K562 (cell line): ENCODE results near the gene NELFA. TPM values are rescaled to one million over a fixed set of nuclear protein-coding genes. Genes with fewer than 3 reads are reported as not detected.

Source experiments
- ATAC-seq: fragments of 200-7000 bp; cut with Tn5 transposase; 3 replicates; pipeline ENCODE4 v1.9.1; 2020; ENCODE audit warnings: moderate library complexity
- BruUV-seq: library from RNA; stranded (reverse); fragments of 400-500 nt; replicated peaks from 2 replicates; lab custom pipeline; 2021; lab: Mats Ljungman, UMichigan
- CTCF ChIA-PET: fragments of 300-600 bp; formaldehyde crosslinking; extraction: SDS; loops from one replicate; lab custom pipeline; 2021; ENCODE audit warnings: low intra/inter-chr PET ratio; lab: Yijun Ruan, JAX
- POLR2A ChIA-PET: fragments of 300-600, 350-650 bp; sonication (Branson Sonifier 250); formaldehyde crosslinking; extraction: SDS; loops from one replicate; lab custom pipeline; 2021; ENCODE audit warnings: antibody characterized with exemption, inconsistent platforms; lab: Yijun Ruan, JAX
- DNase-seq, 4 experiments: peaks; one replicate each; pipeline versions ENCODE4 v3.0.0 to v3.0.0-alpha.2; 2011 to 2018; ENCODE audit warnings: low spot score in 3 of 4, mixed read lengths in 3 of 4; ENCODE audit errors: extremely low read depth in 1 of 4
- FAIRE-seq: peaks from 2 replicates; lab custom pipeline; 2011; peaks lifted over from hg19 to GRCh38; lab: Jason Lieb, UNC
- H2AFZ ChIP-seq: 2 replicates; pipeline ENCODE4 v1.6.0; 2011; ENCODE audit warnings: low read depth, low read length, control low read depth, inconsistent platforms
- H3K27ac ChIP-seq: fragments of 200-600 bp; 3 replicates; pipeline ENCODE4 v1.8.0; 2011; ENCODE audit warnings: low read depth, mild to moderate bottlenecking, control low read depth, inconsistent platforms, low read length, moderate library complexity, mixed read lengths; ENCODE audit errors: extremely low read depth
- H3K27me3 ChIP-seq, 2 experiments: fragments of 300-600 bp in 1 of 2; 2 replicates in 1 of 2; 3 replicates in 1 of 2; pipeline versions ENCODE4 v1.6.0 to v1.8.0; 2011; ENCODE audit warnings: inconsistent platforms in 2 of 2, low read length in 2 of 2, mild to moderate bottlenecking in 1 of 2, mixed read lengths in 1 of 2, moderate library complexity in 1 of 2; ENCODE audit not compliant: control insufficient read depth in 2 of 2, insufficient read depth in 2 of 2
- H3K36me3 ChIP-seq: fragments of 300-600 bp; 3 replicates; pipeline ENCODE4 v1.8.0; 2011; ENCODE audit warnings: mild to moderate bottlenecking, low read length, inconsistent platforms; ENCODE audit not compliant: control insufficient read depth, insufficient read depth
- H3K4me1 ChIP-seq, 2 experiments: fragments of 200-600 bp in 1 of 2; replicated peaks in 1 of 2; 2 replicates in 1 of 2; 3 replicates in 1 of 2; pipeline versions ENCODE4 v1.5.1 to v1.8.0; 2011; ENCODE audit warnings: inconsistent platforms in 2 of 2, low read length in 2 of 2, mild to moderate bottlenecking in 1 of 2, mixed read lengths in 1 of 2, moderate library complexity in 1 of 2; ENCODE audit not compliant: control insufficient read depth in 2 of 2, insufficient read depth in 2 of 2
- H3K4me2 ChIP-seq: 2 replicates; pipeline ENCODE4 v1.6.1; 2011; ENCODE audit warnings: low read length, control low read depth, inconsistent platforms, mixed read lengths; ENCODE audit not compliant: insufficient read depth
- H3K4me3 ChIP-seq: fragments of 200-600 bp; sonication (generic), shearing (Covaris generic); 2 replicates; pipeline ENCODE4 v1.5.1; 2016; ENCODE audit warnings: control low read depth, inconsistent platforms
- H3K79me2 ChIP-seq: fragments of 200-600 bp; 3 replicates; pipeline ENCODE4 v1.8.0; 2011; ENCODE audit warnings: low read length, inconsistent platforms; ENCODE audit not compliant: control insufficient read depth, insufficient read depth
- H3K9ac ChIP-seq, 2 experiments: 2 replicates each; pipeline versions ENCODE4 v1.6.0 to v1.6.1; 2011; ENCODE audit warnings: low read depth in 2 of 2, low read length in 2 of 2, control low read depth in 1 of 2, inconsistent platforms in 1 of 2, mild to moderate bottlenecking in 1 of 2, mixed read lengths in 1 of 2; ENCODE audit not compliant: insufficient read depth in 1 of 2
- H3K9me1 ChIP-seq: one replicate; pipeline ENCODE4 v1.6.0; 2011; ENCODE audit warnings: inconsistent platforms, mild to moderate bottlenecking, low read length, moderate library complexity; ENCODE audit not compliant: control insufficient read depth, insufficient read depth
- H3K9me3 ChIP-seq: replicated peaks from 2 replicates; pipeline ENCODE4 v1.5.1; 2011; ENCODE audit warnings: low read depth, low read length, inconsistent platforms; ENCODE audit not compliant: control insufficient read depth, insufficient read depth
- H4K20me1 ChIP-seq: replicated peaks from 2 replicates; pipeline ENCODE4 v1.6.1; 2011; ENCODE audit warnings: low read length, inconsistent platforms, mixed read lengths; ENCODE audit not compliant: control insufficient read depth, insufficient read depth
- ESRRA ChIP-seq: fragments of 450-650 bp; IDR thresholded peaks from 2 replicates; pipeline ENCODE4 v1.6.1; 2014; ENCODE audit warnings: low read depth, mild to moderate bottlenecking, moderate library complexity, borderline replicate concordance
- JUN ChIP-seq, 2 experiments: sonication (generic) in 1 of 2; formaldehyde crosslinking in 1 of 2; IDR thresholded peaks; 2 replicates each; pipeline versions ENCODE4 v1.6.1 to v1.8.0; 2012 to 2022; ENCODE audit warnings: borderline replicate concordance in 2 of 2, mild to moderate bottlenecking in 2 of 2, improper control_type of control experiment in 1 of 2, low read depth in 1 of 2, low read length in 1 of 2, missing genetic modification reagents in 1 of 2
- MBD2 ChIP-seq: sonication (generic); IDR thresholded peaks from 2 replicates; pipeline ENCODE4 v1.6.1; 2016; ENCODE audit warnings: low read depth, borderline replicate concordance
- MTF1 ChIP-seq: fragments of 250-450 bp; sonication (Bioruptor Pico); IDR thresholded peaks from 2 replicates; pipeline ENCODE4 v1.9.0; 2021; ENCODE audit warnings: moderate library complexity, mild to moderate bottlenecking, inconsistent platforms, borderline replicate concordance
- POLR2H ChIP-seq: IDR thresholded peaks from 2 replicates; pipeline ENCODE4 v1.6.1; 2016; ENCODE audit warnings: missing genetic modification characterization, low read depth, mild to moderate bottlenecking, control low read depth, missing compliant biosample characterization, moderate library complexity
- RAD21 ChIP-seq, 2 experiments: fragments of 250-450 bp in 1 of 2; fragments of 450-650 bp in 1 of 2; sonication (Bioruptor Pico) in 1 of 2; formaldehyde crosslinking in 1 of 2; IDR thresholded peaks in 1 of 2; conservative IDR thresholded peaks in 1 of 2; 2 replicates each; pipeline versions ENCODE4 v1.4.0 to v1.8.0; 2020 to 2022; ENCODE audit warnings: mild to moderate bottlenecking in 2 of 2, moderate library complexity in 1 of 2
- RFX5 ChIP-seq: IDR thresholded peaks from 2 replicates; pipeline ENCODE4 v1.6.1; 2011; ENCODE audit warnings: low read depth, mild to moderate bottlenecking, improper control_type of control experiment, low read length
- SIX5 ChIP-seq, 2 experiments: IDR thresholded peaks; 2 replicates each; pipeline ENCODE4 v1.6.1; 2011; ENCODE audit warnings: low read length in 2 of 2, borderline replicate concordance in 1 of 2, low read depth in 1 of 2, mild to moderate bottlenecking in 1 of 2, moderate library complexity in 1 of 2; ENCODE audit not compliant: insufficient read depth in 1 of 2
- ZNF699 ChIP-seq: fragments of 250-450 bp; sonication (Bioruptor Pico); IDR thresholded peaks from 2 replicates; pipeline ENCODE4 v1.8.0; 2021; ENCODE audit warnings: mild to moderate bottlenecking, moderate library complexity; ENCODE audit not compliant: insufficient replicate concordance
- ZNF717 ChIP-seq: fragments of 250-450 bp; sonication (Bioruptor Pico); IDR thresholded peaks from 2 replicates; pipeline ENCODE4 v1.5.0; 2021
- ZNF764 ChIP-seq: fragments of 250-450 bp; sonication (Bioruptor Pico); IDR thresholded peaks from 2 replicates; pipeline ENCODE4 v1.4.0; 2020; ENCODE audit warnings: low read depth, mild to moderate bottlenecking, moderate library complexity
- WGBS: fragments of 100-300 bp; shearing (Covaris generic); methylation state at CpG from one replicate; pipeline ENCODE4 v1.1.6; 2016; ENCODE audit warnings: low coverage, mixed read lengths; ENCODE audit not compliant: insufficient coverage; ENCODE audit errors: missing lambda C conversion rate; 5-methylcytosine and 5-hydroxymethylcytosine counted together
- in situ Hi-C: fragments of 300-500 bp; cut with MboI; formaldehyde crosslinking; loops from 4 replicates; pipeline ENCODE4 v1.15.0; 2018; ENCODE audit warnings: inconsistent platforms, mixed read lengths
- intact Hi-C: fragments of 100-400 bp; cut with micrococcal nuclease; formaldehyde crosslinking; loops from 2 replicates; pipeline ENCODE4 v1.14.2; 2022
- polyA plus RNA-seq, 8 experiments: library from polyadenylated mRNA; depleted of rRNA in 4 of 8; stranded (reverse) in 5 of 8; unstranded in 3 of 8; fragments of >200 nt; fragmentation: Nextera tagmentation in 2 of 8; fragmentation: Illumina TruSeq in 1 of 8; extraction: Ambion mirVana in 2 of 8; extraction: Trizol in 1 of 8; gene quantifications; 2 replicates each; pipeline versions ENCODE4 v1.2.1 to v1.2.3, GENCODE V29; 2011 to 2014; ENCODE audit warnings: inconsistent platforms in 1 of 8, missing spikeins in 1 of 8
- total RNA-seq, 7 experiments: library from RNA; depleted of rRNA in 6 of 7; stranded (reverse); fragments of >200 nt in 6 of 7; fragmentation: Illumina TruSeq in 2 of 7; extraction: Trizol in 2 of 7; gene quantifications; 2 replicates each; pipeline versions ENCODE4 v1.2.1 to v1.2.3, GENCODE V29; 2011 to 2021; ENCODE audit warnings: low replicate concordance in 1 of 7
- TF ChIP-seq, protein P1 (sequence below): fragments of 450-650 bp; IDR thresholded peaks from 2 replicates; pipeline ENCODE4 v1.6.1; 2016; ENCODE audit warnings: mild to moderate bottlenecking
- TF ChIP-seq, protein P2 (sequence below): fragments of 250-450 bp; sonication (Bioruptor Pico); IDR thresholded peaks from 2 replicates; pipeline ENCODE4 v1.9.0; 2021; ENCODE audit warnings: mild to moderate bottlenecking, inconsistent platforms
- TF ChIP-seq, protein P3 (sequence below), 2 experiments: fragments of 450-650 bp; IDR thresholded peaks; 2 replicates each; pipeline ENCODE4 v1.6.1; 2016

Gene NELFA
- total and polyA plus RNA-seq, 9 of the 15 experiments (the other 6 are each of a cell fraction or from before 2014, with no cell fraction given), result 0.76 to 59.6 (median 14.8) TPM

DNA sequence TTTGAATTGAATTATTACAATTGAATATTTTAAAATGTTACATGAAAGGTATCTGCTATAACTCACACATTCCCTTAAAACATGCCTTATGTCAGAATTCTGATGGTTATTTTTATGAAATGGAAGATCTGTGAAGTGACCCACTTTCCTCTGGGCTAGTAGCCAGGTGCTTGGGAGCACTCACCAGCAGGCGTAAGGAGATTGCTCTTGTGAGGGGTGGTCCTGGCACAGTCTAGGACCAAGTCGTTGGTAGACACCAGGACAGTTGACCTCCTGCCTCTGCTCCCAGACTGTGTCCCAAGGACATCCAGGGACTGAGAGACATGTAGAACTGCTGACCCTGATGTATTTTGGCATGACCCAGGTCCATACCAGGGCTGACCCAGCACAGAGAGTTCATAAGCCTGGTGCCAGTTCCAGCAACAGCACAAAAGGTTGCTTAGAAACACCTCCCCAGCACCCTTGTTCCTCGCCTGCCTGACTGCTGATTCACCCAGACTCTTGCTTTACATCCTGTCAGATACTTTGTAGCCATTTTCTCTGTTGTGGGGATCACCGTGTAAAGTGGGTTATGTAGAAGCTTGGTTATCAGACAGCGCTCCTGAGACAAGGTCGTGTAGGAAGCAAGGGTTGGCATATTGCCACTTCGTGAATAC is 48.5 kb downstream of the NELFA start:
- H3K27me3 ChIP-seq, result no peaks in the 10 kb centered on the region
- peaks cover 8% of the 10 kb centered on the region for H3K79me2 ChIP-seq
- no peak overlapping the region for H3K4me3 ChIP-seq
- no TSS peak for BruUV-seq
- ChIA-PET CTCF (no interaction called here), POLR2A (no interaction called here)
- H3K9me1 ChIP-seq, result no peaks in the 10 kb centered on the region
- H4K20me1 ChIP-seq, result 0 out of 2 replicates have a peak, but pooled peaks cover 4% of the 10 kb centered on the region
- WGBS, result 83% methylated on average over 7 of the region's 7 CpGs
- H3K9me3 ChIP-seq, result no peaks in the 10 kb centered on the region
- no peak overlapping the region for H3K27ac ChIP-seq
- ATAC-seq (no peak), DNase-seq (no peak), FAIRE-seq (no peak)
- H3K9ac ChIP-seq, result no peak overlapping the region
- H3K36me3 ChIP-seq, result peaks cover 95% of the 10 kb centered on the region
- H3K4me2 ChIP-seq, result no peak overlapping the region
- H3K4me1 ChIP-seq, result peaks cover 10 to 14% of the 10 kb centered on the region in 2 experiments; a peak in 4 of 5 replicates
- H2AFZ ChIP-seq, result no peak overlapping the region
- in situ Hi-C loops (no loop called here), intact Hi-C loops (no loop called here)
- TF ChIP-seq, protein P1, sequence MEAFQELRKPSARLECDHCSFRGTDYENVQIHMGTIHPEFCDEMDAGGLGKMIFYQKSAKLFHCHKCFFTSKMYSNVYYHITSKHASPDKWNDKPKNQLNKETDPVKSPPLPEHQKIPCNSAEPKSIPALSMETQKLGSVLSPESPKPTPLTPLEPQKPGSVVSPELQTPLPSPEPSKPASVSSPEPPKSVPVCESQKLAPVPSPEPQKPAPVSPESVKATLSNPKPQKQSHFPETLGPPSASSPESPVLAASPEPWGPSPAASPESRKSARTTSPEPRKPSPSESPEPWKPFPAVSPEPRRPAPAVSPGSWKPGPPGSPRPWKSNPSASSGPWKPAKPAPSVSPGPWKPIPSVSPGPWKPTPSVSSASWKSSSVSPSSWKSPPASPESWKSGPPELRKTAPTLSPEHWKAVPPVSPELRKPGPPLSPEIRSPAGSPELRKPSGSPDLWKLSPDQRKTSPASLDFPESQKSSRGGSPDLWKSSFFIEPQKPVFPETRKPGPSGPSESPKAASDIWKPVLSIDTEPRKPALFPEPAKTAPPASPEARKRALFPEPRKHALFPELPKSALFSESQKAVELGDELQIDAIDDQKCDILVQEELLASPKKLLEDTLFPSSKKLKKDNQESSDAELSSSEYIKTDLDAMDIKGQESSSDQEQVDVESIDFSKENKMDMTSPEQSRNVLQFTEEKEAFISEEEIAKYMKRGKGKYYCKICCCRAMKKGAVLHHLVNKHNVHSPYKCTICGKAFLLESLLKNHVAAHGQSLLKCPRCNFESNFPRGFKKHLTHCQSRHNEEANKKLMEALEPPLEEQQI, result no peak
- TF ChIP-seq, protein P2, sequence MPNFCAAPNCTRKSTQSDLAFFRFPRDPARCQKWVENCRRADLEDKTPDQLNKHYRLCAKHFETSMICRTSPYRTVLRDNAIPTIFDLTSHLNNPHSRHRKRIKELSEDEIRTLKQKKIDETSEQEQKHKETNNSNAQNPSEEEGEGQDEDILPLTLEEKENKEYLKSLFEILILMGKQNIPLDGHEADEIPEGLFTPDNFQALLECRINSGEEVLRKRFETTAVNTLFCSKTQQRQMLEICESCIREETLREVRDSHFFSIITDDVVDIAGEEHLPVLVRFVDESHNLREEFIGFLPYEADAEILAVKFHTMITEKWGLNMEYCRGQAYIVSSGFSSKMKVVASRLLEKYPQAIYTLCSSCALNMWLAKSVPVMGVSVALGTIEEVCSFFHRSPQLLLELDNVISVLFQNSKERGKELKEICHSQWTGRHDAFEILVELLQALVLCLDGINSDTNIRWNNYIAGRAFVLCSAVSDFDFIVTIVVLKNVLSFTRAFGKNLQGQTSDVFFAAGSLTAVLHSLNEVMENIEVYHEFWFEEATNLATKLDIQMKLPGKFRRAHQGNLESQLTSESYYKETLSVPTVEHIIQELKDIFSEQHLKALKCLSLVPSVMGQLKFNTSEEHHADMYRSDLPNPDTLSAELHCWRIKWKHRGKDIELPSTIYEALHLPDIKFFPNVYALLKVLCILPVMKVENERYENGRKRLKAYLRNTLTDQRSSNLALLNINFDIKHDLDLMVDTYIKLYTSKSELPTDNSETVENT (CRISPR knock-in tag), result no peak
- TF ChIP-seq ZNF699 (CRISPR knock-in tag) (no peak), MBD2 (no peak), JUN (IDR thresholded peaks at IDR 0.05; ENCODE audit: borderline replicate concordance, low read depth, low read length) (no peak), JUN (CRISPR knock-in tag; IDR thresholded peaks at IDR 0.05; ENCODE audit: borderline replicate concordance) (no peak), ZNF717 (CRISPR knock-in tag) (no peak), SIX5 (IDR thresholded peaks at IDR 0.05; ENCODE audit: borderline replicate concordance in 1 of 2, insufficient read depth in 1 of 2, low read depth in 1 of 2, low read length in 2 of 2) (no peak), RAD21 (CRISPR knock-in tag; conservative IDR thresholded peaks at IDR 0.05 in 1 of 2, IDR thresholded peaks at IDR 0.05 in 1 of 2) (no peak), MTF1 (CRISPR knock-in tag) (no peak), RFX5 (no peak), ESRRA (no peak), ZNF764 (CRISPR knock-in tag) (no peak), POLR2H (tag) (no peak)
- TF ChIP-seq, protein P3, sequence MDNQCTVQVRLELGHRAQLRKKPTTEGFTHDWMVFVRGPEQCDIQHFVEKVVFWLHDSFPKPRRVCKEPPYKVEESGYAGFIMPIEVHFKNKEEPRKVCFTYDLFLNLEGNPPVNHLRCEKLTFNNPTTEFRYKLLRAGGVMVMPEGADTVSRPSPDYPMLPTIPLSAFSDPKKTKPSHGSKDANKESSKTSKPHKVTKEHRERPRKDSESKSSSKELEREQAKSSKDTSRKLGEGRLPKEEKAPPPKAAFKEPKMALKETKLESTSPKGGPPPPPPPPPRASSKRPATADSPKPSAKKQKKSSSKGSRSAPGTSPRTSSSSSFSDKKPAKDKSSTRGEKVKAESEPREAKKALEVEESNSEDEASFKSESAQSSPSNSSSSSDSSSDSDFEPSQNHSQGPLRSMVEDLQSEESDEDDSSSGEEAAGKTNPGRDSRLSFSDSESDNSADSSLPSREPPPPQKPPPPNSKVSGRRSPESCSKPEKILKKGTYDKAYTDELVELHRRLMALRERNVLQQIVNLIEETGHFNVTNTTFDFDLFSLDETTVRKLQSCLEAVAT (IDR thresholded peaks at IDR 0.05), result no peak
